Calu3 (cell line): ENCODE results near the gene APOBEC3B. TPM values are rescaled to one million over a fixed set of nuclear protein-coding genes. Genes with fewer than 3 reads are reported as not detected.

Source experiments
- BruUV-seq: library from RNA; stranded (reverse); fragments of 400-500 nt; replicated peaks from 2 replicates; lab custom pipeline; 2021; lab: Mats Ljungman, UMichigan
- CTCF ChIA-PET: fragments of 300-600 bp; sonication (Branson Sonifier 250); formaldehyde crosslinking; loops from one replicate; lab custom pipeline; 2022; ENCODE audit warnings: antibody characterized with exemption; lab: Charles Lee
- DNase-seq: peaks from one replicate; pipeline ENCODE4 v3.0.0; 2022
- H3K27ac Mint-ChIP-seq: one replicate; pipeline ENCODE4 v1.8.0; 2022; ENCODE audit warnings: mixed read lengths; ENCODE audit not compliant: unreplicated experiment
- H3K27me3 Mint-ChIP-seq: one replicate; pipeline ENCODE4 v1.8.0; 2022; ENCODE audit warnings: mixed read lengths; ENCODE audit not compliant: unreplicated experiment
- H3K36me3 Mint-ChIP-seq: one replicate; pipeline ENCODE4 v1.8.0; 2022; ENCODE audit warnings: mild to moderate bottlenecking, moderate library complexity, mixed read lengths; ENCODE audit not compliant: insufficient read depth, unreplicated experiment
- H3K4me1 Mint-ChIP-seq: one replicate; pipeline ENCODE4 v1.8.0; 2022; ENCODE audit warnings: mild to moderate bottlenecking, low read depth, mixed read lengths; ENCODE audit not compliant: unreplicated experiment
- H3K4me3 Mint-ChIP-seq: one replicate; pipeline ENCODE4 v1.8.0; 2022; ENCODE audit warnings: mild to moderate bottlenecking, low read depth, moderate library complexity, mixed read lengths; ENCODE audit not compliant: unreplicated experiment
- H3K9me3 Mint-ChIP-seq: one replicate; pipeline ENCODE4 v1.8.0; 2022; ENCODE audit warnings: low read depth, mixed read lengths; ENCODE audit not compliant: unreplicated experiment
- CTCF ChIP-seq: fragments of 200-600 bp; IDR thresholded peaks from one replicate; pipeline ENCODE4 v1.8.0; 2022; ENCODE audit warnings: antibody characterized with exemption; ENCODE audit not compliant: unreplicated experiment
- intact Hi-C: fragments of 100-400 bp; cut with micrococcal nuclease; formaldehyde crosslinking; loops from one replicate; pipeline ENCODE4 v1.10.0; 2022; ENCODE audit not compliant: unreplicated experiment
- total RNA-seq: library from RNA; stranded (reverse); gene quantifications from 2 replicates; pipeline ENCODE4 v1.2.3, GENCODE V29; 2022

The APOBEC3B gene
- total RNA-seq, 1 experiment from 2014 or later = 43.3 TPM

GRCh38 chr22:38954414-38955043 is 27.6 kb upstream of the APOBEC3B start:
- no TSS peak for BruUV-seq
- Mint-ChIP-seq H3K4me1 (peaks cover 33% of the 10 kb centered on the region), H3K9me3 (no peaks in the 10 kb centered on the region), H3K27ac (no peak overlapping the region), H3K27me3 (peaks cover 18% of the 10 kb centered on the region), H3K36me3 (no peaks in the 10 kb centered on the region), H3K4me3 (no peak overlapping the region)
- TF ChIP-seq CTCF = no peak
- intact Hi-C loops = no loop called here
- DNase-seq = no peak
- CTCF ChIA-PET = interaction anchor here (0.6 kb wide), 3 partner anchors 88 to 161 kb away, joined by 3 to 6 read pairs (median 3); no protein-coding TSS in a partner anchor

GRCh38 chr22:38955250-38955905 is 26.8 kb upstream of the APOBEC3B start:
- Mint-ChIP-seq H3K4me1 (peaks cover 25% of the 10 kb centered on the region), H3K36me3 (no peaks in the 10 kb centered on the region), H3K4me3 (no peak overlapping the region), H3K27ac (no peak overlapping the region), H3K27me3 (peaks cover 18% of the 10 kb centered on the region), H3K9me3 (no peaks in the 10 kb centered on the region)
- DNase-seq = no peak
- BruUV-seq = no TSS peak
- CTCF ChIA-PET = interaction anchor here (0.6 kb wide), 1 partner anchor 955 kb away, joined by 3 read pairs; no protein-coding TSS in a partner anchor
- intact Hi-C loops = no loop called here
- no peak for TF ChIP-seq CTCF

GRCh38 chr22:38955926-38956325 is 26.2 kb upstream of the APOBEC3B start:
- Mint-ChIP-seq H3K27me3 (peaks cover 18% of the 10 kb centered on the region), H3K4me1 (peaks cover 20% of the 10 kb centered on the region), H3K36me3 (no peaks in the 10 kb centered on the region), H3K27ac (no peak overlapping the region), H3K4me3 (no peak overlapping the region), H3K9me3 (no peaks in the 10 kb centered on the region)
- BruUV-seq = no TSS peak
- intact Hi-C loops = no loop called here
- CTCF ChIA-PET = interaction anchor here (0.6 kb wide), 1 partner anchor 954 kb away, joined by 3 read pairs; no protein-coding TSS in a partner anchor
- TF ChIP-seq CTCF = no peak
- no peak for DNase-seq

GRCh38 chr22:38956551-38956950 is 25.6 kb upstream of the APOBEC3B start:
- Mint-ChIP-seq H3K4me1 (peaks cover 14% of the 10 kb centered on the region), H3K27me3 (peaks cover 18% of the 10 kb centered on the region), H3K9me3 (no peaks in the 10 kb centered on the region), H3K4me3 (no peak overlapping the region), H3K27ac (no peak overlapping the region), H3K36me3 (no peaks in the 10 kb centered on the region)
- CTCF ChIA-PET = no interaction called here
- BruUV-seq = no TSS peak
- intact Hi-C loops = no loop called here
- DNase-seq = no peak
- no peak for TF ChIP-seq CTCF
